GM23248 (cell line): ENCODE data around the gene SLC25A24. TPM values are rescaled to one million over a fixed set of nuclear protein-coding genes. Genes with fewer than 3 reads are reported as not detected.

Experiments
- DNase-seq: peaks from one replicate; pipeline ENCODE4 v3.0.0-alpha.2; 2015
- H2AFZ ChIP-seq: fragments of 200-600 bp; sonication (generic); 2 replicates; pipeline ENCODE4 v1.6.1; 2016; ENCODE audit warnings: antibody characterized with exemption
- H3F3A ChIP-seq: fragments of 200-600 bp; sonication (generic); 2 replicates; pipeline ENCODE4 v1.6.1; 2016; ENCODE audit warnings: mild to moderate bottlenecking, antibody characterized with exemption, mixed run types; ENCODE audit not compliant: insufficient read depth
- H3K27ac ChIP-seq: fragments of 200-600 bp; sonication (generic); 2 replicates; pipeline ENCODE4 v1.5.1; 2016; ENCODE audit warnings: mild to moderate bottlenecking
- H3K27me3 ChIP-seq: fragments of 200-600 bp; sonication (generic); replicated peaks from 2 replicates; pipeline ENCODE4 v1.6.1; 2016; ENCODE audit warnings: mild to moderate bottlenecking; ENCODE audit not compliant: insufficient read depth
- H3K36me3 ChIP-seq: fragments of 200-600 bp; sonication (generic); 2 replicates; pipeline ENCODE4 v1.6.1; 2016; ENCODE audit warnings: low read depth, mild to moderate bottlenecking
- H3K4me1 ChIP-seq: fragments of 200-600 bp; sonication (generic); 2 replicates; pipeline ENCODE4 v1.6.1; 2016; ENCODE audit warnings: mild to moderate bottlenecking; ENCODE audit not compliant: insufficient read depth
- H3K4me2 ChIP-seq: fragments of 200-600 bp; sonication (generic); one replicate; pipeline ENCODE4 v1.6.1; 2016; ENCODE audit warnings: mild to moderate bottlenecking; ENCODE audit not compliant: unreplicated experiment
- H3K4me3 ChIP-seq: fragments of 200-600 bp; sonication (generic); 2 replicates; pipeline ENCODE4 v1.5.1; 2016; ENCODE audit warnings: mild to moderate bottlenecking
- H3K79me2 ChIP-seq: fragments of 200-600 bp; sonication (generic); 2 replicates; pipeline ENCODE4 v1.6.1; 2016; ENCODE audit warnings: mild to moderate bottlenecking; ENCODE audit not compliant: insufficient read depth
- H3K9ac ChIP-seq: fragments of 200-600 bp; sonication (generic); 2 replicates; pipeline ENCODE4 v1.6.1; 2016; ENCODE audit warnings: mild to moderate bottlenecking
- H3K9me2 ChIP-seq: fragments of 200-600 bp; sonication (generic); 2 replicates; pipeline ENCODE4 v1.6.1; 2016; ENCODE audit warnings: mixed run types, mild to moderate bottlenecking, moderate library complexity; ENCODE audit not compliant: insufficient read depth
- H3K9me3 ChIP-seq: fragments of 200-600 bp; sonication (generic); one replicate; pipeline ENCODE4 v1.6.1; 2017; ENCODE audit warnings: low read depth
- H4K20me1 ChIP-seq: fragments of 200-600 bp; sonication (generic); 2 replicates; pipeline ENCODE4 v1.6.0; 2016; ENCODE audit not compliant: insufficient read depth
- EZH2 ChIP-seq: fragments of 200-600 bp; sonication (generic); IDR thresholded peaks from 2 replicates; pipeline ENCODE4 v1.6.1; 2018; ENCODE audit warnings: antibody characterized with exemption, mild to moderate bottlenecking; ENCODE audit not compliant: insufficient read depth, poor library complexity, severe bottlenecking
- EZH2phosphoT487 ChIP-seq: fragments of 200-600 bp; sonication (generic); IDR thresholded peaks from 2 replicates; pipeline ENCODE4 v1.6.1; 2018; ENCODE audit warnings: antibody characterized with exemption, moderate library complexity, mild to moderate bottlenecking, low read depth; ENCODE audit not compliant: insufficient read depth
- whole genome bisulfite sequencing, 2 experiments: methylation state at CpG; one replicate each; pipeline ENCODE4 v1.1.6; 2015 to 2017; ENCODE audit warnings: low lambda C conversion rate in 2 of 2, low coverage in 1 of 2; ENCODE audit errors: missing lambda C conversion rate in 2 of 2; 5-methylcytosine and 5-hydroxymethylcytosine counted together
- in situ Hi-C: fragments of 300-500 bp; cut with MboI; formaldehyde crosslinking; loops from 2 replicates; pipeline ENCODE4 v1.15.0; 2020
- polyA plus RNA-seq: library from polyadenylated mRNA; unstranded; fragments of >200 nt; fragmentation: Nextera tagmentation; extraction: Ambion mirVana; gene quantifications from 2 replicates; pipeline ENCODE4 v1.2.1, GENCODE V29; 2016
- total RNA-seq: library from RNA; depleted of rRNA; stranded (reverse); fragments of >200 nt; shearing (Covaris generic); gene quantifications from 2 replicates; pipeline ENCODE4 v1.2.3, GENCODE V29; 2014; rRNA removed

Gene SLC25A24
- total and polyA plus RNA-seq, 2 experiments from 2014 or later, result 40.2 to 47.7 TPM

GRCh38 chr1:108084866-108085477 is 115.2 kb downstream of the SLC25A24 start:
- no peak for DNase-seq
- Histone ChIP-seq H3K9me3 (no peaks in the 10 kb centered on the region), H3K27me3 (no peaks in the 10 kb centered on the region), H3K27ac (no peak overlapping the region), H3K9ac (no peak overlapping the region), H3K4me1 (no peaks in the 10 kb centered on the region; the same call in 1 of the 2 replicates), H2AFZ (no peak overlapping the region), H3K9me2 (no peaks in the 10 kb centered on the region), H3F3A (0 out of 2 replicates have a peak, but pooled peaks cover 7% of the 10 kb centered on the region), H3K36me3 (no peaks in the 10 kb centered on the region), H3K79me2 (no peaks in the 10 kb centered on the region), H4K20me1 (no peaks in the 10 kb centered on the region), H3K4me3 (no peak overlapping the region), H3K4me2 (no peak overlapping the region)
- TF ChIP-seq EZH2phosphoT487, result no peak
- TF ChIP-seq EZH2, result no peak
- WGBS, 2 experiments, result 83 to 93% methylated on average over 6 of the region's 6 CpGs
- in situ Hi-C loops, result no loop called here

Other genes starting within 250 kb of the SLC25A24 start
- gene VAV3, start 235.2 kb downstream of the SLC25A24 start, total RNA-seq, result under 0.01 and 0.63 TPM in 2 replicates
- gene VAV3, start 235.2 kb downstream of the SLC25A24 start, polyA plus RNA-seq, result 0.23 and 0.24 TPM in 2 replicates
- not detected in 2 replicates for gene NBPF4, start 43.7 kb upstream of the SLC25A24 start, total RNA-seq
- not detected in 2 replicates for gene NBPF4, start 43.7 kb upstream of the SLC25A24 start, polyA plus RNA-seq
- gene NBPF6, start 250.0 kb upstream of the SLC25A24 start, total RNA-seq, result not detected in 2 replicates
- not detected in 2 replicates for gene NBPF6, start 250.0 kb upstream of the SLC25A24 start, polyA plus RNA-seq